GM23338 (cell line): Measurements from ENCODE around the gene AP1S3. TPM values are rescaled to one million over a fixed set of nuclear protein-coding genes. Genes with fewer than 3 reads are reported as not detected.

ENCODE experiments used
- ATAC-seq: fragments of 200-7000 bp; cut with Tn5 transposase; 3 replicates; pipeline ENCODE4 v1.9.1; 2020
- DNase-seq: peaks from one replicate; pipeline ENCODE4 v3.0.0-alpha.2; 2015; ENCODE audit warnings: low spot score
- H2AFZ ChIP-seq: fragments of 200-600 bp; sonication (generic); 2 replicates; pipeline ENCODE4 v1.8.0; 2016; ENCODE audit warnings: antibody characterized with exemption, mild to moderate bottlenecking, moderate library complexity
- H3F3A ChIP-seq: fragments of 200-600 bp; sonication (generic); replicated peaks from 2 replicates; pipeline ENCODE4 v1.8.0; 2017; ENCODE audit warnings: antibody characterized with exemption, mixed run types, low read depth
- H3K27ac ChIP-seq: fragments of 200-600 bp; sonication (generic); 2 replicates; pipeline ENCODE4 v1.6.1; 2016; ENCODE audit warnings: low read depth
- H3K27me3 ChIP-seq: fragments of 200-600 bp; sonication (generic); 2 replicates; pipeline ENCODE4 v1.8.0; 2016; ENCODE audit warnings: mild to moderate bottlenecking, mixed run types, moderate library complexity; ENCODE audit not compliant: insufficient read depth
- H3K36me3 ChIP-seq: fragments of 200-600 bp; sonication (generic); 2 replicates; pipeline ENCODE4 v1.8.0; 2016; ENCODE audit warnings: mild to moderate bottlenecking; ENCODE audit not compliant: insufficient read depth
- H3K4me1 ChIP-seq: fragments of 200-600 bp; sonication (generic); 2 replicates; pipeline ENCODE4 v1.8.0; 2016; ENCODE audit warnings: mild to moderate bottlenecking, moderate library complexity; ENCODE audit not compliant: insufficient read depth
- H3K4me2 ChIP-seq: fragments of 200-600 bp; sonication (generic); 2 replicates; pipeline ENCODE4 v1.7.1; 2017; ENCODE audit warnings: mixed run types
- H3K4me3 ChIP-seq: fragments of 200-600 bp; sonication (generic); 2 replicates; pipeline ENCODE4 v1.6.1; 2016; ENCODE audit warnings: mixed run types
- H3K79me2 ChIP-seq: fragments of 200-600 bp; sonication (generic); replicated peaks from 2 replicates; pipeline ENCODE4 v1.8.0; 2017; ENCODE audit warnings: mild to moderate bottlenecking; ENCODE audit not compliant: insufficient read depth
- H3K9me2 ChIP-seq: fragments of 200-600 bp; sonication (generic); 2 replicates; pipeline ENCODE4 v1.8.0; 2017; ENCODE audit not compliant: insufficient read depth
- H4K20me1 ChIP-seq: fragments of 200-600 bp; sonication (generic); replicated peaks from 2 replicates; pipeline ENCODE4 v1.8.0; 2017; ENCODE audit warnings: mild to moderate bottlenecking; ENCODE audit not compliant: insufficient read depth
- H3K27ac Mint-ChIP-seq: 2 replicates; pipeline ENCODE4 v1.8.0; 2020; ENCODE audit warnings: inconsistent platforms, mild to moderate bottlenecking, moderate library complexity, mixed read lengths
- H3K27me3 Mint-ChIP-seq: 3 replicates; pipeline ENCODE4 v1.8.0; 2022; ENCODE audit warnings: low read depth, mild to moderate bottlenecking, moderate library complexity, mixed read lengths, inconsistent platforms; ENCODE audit not compliant: insufficient read depth, poor library complexity
- H3K36me3 Mint-ChIP-seq: 3 replicates; pipeline ENCODE4 v1.8.0; 2021; ENCODE audit warnings: low read depth, mild to moderate bottlenecking, inconsistent platforms, moderate library complexity, mixed read lengths
- H3K4me1 Mint-ChIP-seq: 3 replicates; pipeline ENCODE4 v1.8.0; 2020; ENCODE audit warnings: mild to moderate bottlenecking, inconsistent platforms, mixed read lengths
- H3K4me3 Mint-ChIP-seq: 3 replicates; pipeline ENCODE4 v1.8.0; 2021; ENCODE audit warnings: moderate library complexity, mild to moderate bottlenecking, inconsistent platforms, mixed read lengths
- H3K9me3 Mint-ChIP-seq: 3 replicates; pipeline ENCODE4 v1.8.0; 2020; ENCODE audit warnings: moderate library complexity, mild to moderate bottlenecking, inconsistent platforms, mixed read lengths
- ZNF462 ChIP-seq: fragments of 250-450 bp; sonication (Bioruptor Pico); IDR thresholded peaks from 2 replicates; pipeline ENCODE4 v1.5.0; 2020; ENCODE audit warnings: mild to moderate bottlenecking, moderate library complexity
- polyA plus RNA-seq: library from polyadenylated mRNA; unstranded; fragments of >200 nt; fragmentation: Nextera tagmentation; extraction: Ambion mirVana; gene quantifications from 2 replicates; pipeline ENCODE4 v1.2.1, GENCODE V29; 2016
- total RNA-seq: library from RNA; depleted of rRNA; stranded (reverse); fragments of >200 nt; shearing (Covaris generic); gene quantifications from 2 replicates; pipeline ENCODE4 v1.2.3, GENCODE V29; 2014
- TF ChIP-seq, protein P1 (sequence below): IDR thresholded peaks from one replicate; pipeline ENCODE4 v1.6.1; 2018; ENCODE audit warnings: antibody characterized with exemption; ENCODE audit not compliant: unreplicated experiment

The AP1S3 gene
- total and polyA plus RNA-seq, 2 experiments from 2014 or later: 8.8 to 25.5 TPM

GRCh38 chr2:223820549-223820948 is 16.8 kb downstream of the AP1S3 start (continued):
- no peak for TF ChIP-seq ZNF462

- DNase-seq (no peak), ATAC-seq (no peak)
- Histone ChIP-seq H3K4me3 (no peak overlapping the region), H3K27ac (no peak overlapping the region), H3K79me2 (peaks cover 43% of the 10 kb centered on the region), H3K36me3 (no peaks in the 10 kb centered on the region), H3K9me2 (no peaks in the 10 kb centered on the region), H4K20me1 (0 out of 2 replicates have a peak, but pooled peaks cover 4% of the 10 kb centered on the region), H2AFZ (no peak overlapping the region), H3K4me2 (no peak overlapping the region), H3K27me3 (no peaks in the 10 kb centered on the region), H3F3A (no peaks in the 10 kb centered on the region), H3K4me1 (peaks cover 17% of the 10 kb centered on the region; the same call in 1 of the 2 replicates)
- Mint-ChIP-seq H3K36me3 (no peaks in the 10 kb centered on the region), H3K27ac (no peak overlapping the region), H3K27me3 (no peaks in the 10 kb centered on the region), H3K4me1 (peaks cover 12% of the 10 kb centered on the region), H3K4me3 (no peak overlapping the region), H3K9me3 (no peaks in the 10 kb centered on the region)
- TF ChIP-seq, protein P1, sequence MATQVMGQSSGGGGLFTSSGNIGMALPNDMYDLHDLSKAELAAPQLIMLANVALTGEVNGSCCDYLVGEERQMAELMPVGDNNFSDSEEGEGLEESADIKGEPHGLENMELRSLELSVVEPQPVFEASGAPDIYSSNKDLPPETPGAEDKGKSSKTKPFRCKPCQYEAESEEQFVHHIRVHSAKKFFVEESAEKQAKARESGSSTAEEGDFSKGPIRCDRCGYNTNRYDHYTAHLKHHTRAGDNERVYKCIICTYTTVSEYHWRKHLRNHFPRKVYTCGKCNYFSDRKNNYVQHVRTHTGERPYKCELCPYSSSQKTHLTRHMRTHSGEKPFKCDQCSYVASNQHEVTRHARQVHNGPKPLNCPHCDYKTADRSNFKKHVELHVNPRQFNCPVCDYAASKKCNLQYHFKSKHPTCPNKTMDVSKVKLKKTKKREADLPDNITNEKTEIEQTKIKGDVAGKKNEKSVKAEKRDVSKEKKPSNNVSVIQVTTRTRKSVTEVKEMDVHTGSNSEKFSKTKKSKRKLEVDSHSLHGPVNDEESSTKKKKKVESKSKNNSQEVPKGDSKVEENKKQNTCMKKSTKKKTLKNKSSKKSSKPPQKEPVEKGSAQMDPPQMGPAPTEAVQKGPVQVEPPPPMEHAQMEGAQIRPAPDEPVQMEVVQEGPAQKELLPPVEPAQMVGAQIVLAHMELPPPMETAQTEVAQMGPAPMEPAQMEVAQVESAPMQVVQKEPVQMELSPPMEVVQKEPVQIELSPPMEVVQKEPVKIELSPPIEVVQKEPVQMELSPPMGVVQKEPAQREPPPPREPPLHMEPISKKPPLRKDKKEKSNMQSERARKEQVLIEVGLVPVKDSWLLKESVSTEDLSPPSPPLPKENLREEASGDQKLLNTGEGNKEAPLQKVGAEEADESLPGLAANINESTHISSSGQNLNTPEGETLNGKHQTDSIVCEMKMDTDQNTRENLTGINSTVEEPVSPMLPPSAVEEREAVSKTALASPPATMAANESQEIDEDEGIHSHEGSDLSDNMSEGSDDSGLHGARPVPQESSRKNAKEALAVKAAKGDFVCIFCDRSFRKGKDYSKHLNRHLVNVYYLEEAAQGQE: no peak
Measured at GRCh38 chr2:223819891-223820290, 17.5 kb downstream of the AP1S3 start.
